Choroid plexus epithelial cell (primary cell): Measurements from ENCODE around the gene HOXD4.

ENCODE experiments used
- DNase-seq: peaks from one replicate; pipeline ENCODE4 v3.0.0-alpha.2; 2010; ENCODE audit warnings: low read depth
- H3K4me3 ChIP-seq: 2 replicates; pipeline ENCODE4 v1.5.1; 2011; ENCODE audit warnings: low read depth, mild to moderate bottlenecking, control low read depth, low read length, moderate library complexity
- TF ChIP-seq, protein P1 (sequence below): conservative IDR thresholded peaks from 2 replicates; pipeline ENCODE4 v1.5.1; 2011; ENCODE audit warnings: low read depth, mild to moderate bottlenecking, control low read depth, inconsistent platforms, low read length, moderate library complexity

HOXD4 gene

DNA sequence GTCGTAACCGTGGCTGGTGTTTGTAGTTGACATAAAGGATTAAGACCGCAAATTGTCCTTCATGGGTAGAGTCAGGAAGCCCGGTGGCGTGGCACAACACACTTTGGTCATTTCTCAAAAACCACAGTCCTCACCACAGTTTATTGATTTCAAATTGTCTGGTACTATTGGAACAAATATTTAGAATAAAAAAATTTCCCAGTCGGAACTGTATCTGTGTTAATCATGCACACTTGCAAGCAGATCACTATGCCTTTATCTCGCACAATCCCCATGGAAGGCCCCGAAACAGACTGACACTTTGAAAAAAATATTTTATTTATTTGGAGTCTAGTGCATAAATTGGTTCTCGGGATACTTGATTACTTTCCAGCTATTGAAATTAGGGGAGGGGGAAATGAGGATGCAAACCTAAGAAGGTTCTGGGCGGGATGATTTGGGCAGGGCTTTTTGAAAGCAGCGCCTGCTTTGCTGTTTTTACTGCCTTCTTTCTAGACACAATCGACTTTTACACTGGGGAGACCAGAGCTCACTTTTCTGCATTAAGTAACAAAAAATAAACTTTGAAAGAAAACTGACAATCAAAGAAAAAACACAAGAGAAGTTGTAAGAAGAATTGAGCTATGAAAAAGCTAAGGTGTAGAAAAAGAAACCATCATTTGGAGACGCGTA is 21.7 kb downstream of the HOXD4 start:
- H3K4me3 ChIP-seq = no peak overlapping the region
- TF ChIP-seq, protein P1, sequence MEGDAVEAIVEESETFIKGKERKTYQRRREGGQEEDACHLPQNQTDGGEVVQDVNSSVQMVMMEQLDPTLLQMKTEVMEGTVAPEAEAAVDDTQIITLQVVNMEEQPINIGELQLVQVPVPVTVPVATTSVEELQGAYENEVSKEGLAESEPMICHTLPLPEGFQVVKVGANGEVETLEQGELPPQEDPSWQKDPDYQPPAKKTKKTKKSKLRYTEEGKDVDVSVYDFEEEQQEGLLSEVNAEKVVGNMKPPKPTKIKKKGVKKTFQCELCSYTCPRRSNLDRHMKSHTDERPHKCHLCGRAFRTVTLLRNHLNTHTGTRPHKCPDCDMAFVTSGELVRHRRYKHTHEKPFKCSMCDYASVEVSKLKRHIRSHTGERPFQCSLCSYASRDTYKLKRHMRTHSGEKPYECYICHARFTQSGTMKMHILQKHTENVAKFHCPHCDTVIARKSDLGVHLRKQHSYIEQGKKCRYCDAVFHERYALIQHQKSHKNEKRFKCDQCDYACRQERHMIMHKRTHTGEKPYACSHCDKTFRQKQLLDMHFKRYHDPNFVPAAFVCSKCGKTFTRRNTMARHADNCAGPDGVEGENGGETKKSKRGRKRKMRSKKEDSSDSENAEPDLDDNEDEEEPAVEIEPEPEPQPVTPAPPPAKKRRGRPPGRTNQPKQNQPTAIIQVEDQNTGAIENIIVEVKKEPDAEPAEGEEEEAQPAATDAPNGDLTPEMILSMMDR = no peak
- no peak for DNase-seq

GRCh38 chr2:176173567-176174381 is 22.4 kb downstream of the HOXD4 start:
- TF ChIP-seq, protein P1 = no peak

DNA sequence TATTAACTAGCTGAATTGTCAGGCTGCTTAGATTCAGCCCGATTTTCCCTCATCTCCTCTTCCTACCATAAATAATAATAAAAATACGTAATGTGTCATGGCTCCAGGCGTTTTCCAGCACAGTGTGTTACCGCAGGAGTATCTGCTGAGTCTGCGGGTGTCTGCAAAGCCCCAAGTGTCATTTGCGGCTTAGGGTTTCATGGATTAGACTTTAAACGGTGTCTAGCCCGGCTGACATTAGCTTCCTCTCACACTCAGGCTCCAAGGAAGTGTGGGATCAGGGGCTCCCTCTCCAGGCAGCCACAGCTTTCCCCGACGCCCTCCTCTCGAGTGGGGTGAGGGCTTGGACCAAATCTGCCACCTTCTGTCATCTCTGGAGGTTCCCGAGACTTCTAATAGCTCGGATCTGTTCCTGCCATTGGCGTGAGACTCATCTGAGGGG is 23.1 kb downstream of the HOXD4 start:
- DNase-seq = no peak
- H3K4me3 ChIP-seq = no peak overlapping the region
- TF ChIP-seq, protein P1 = no peak

More at GRCh38 chr2:176173567-176174381, 22.4 kb downstream of the HOXD4 start:
- no peak for DNase-seq
- H3K4me3 ChIP-seq = no peak overlapping the region

GRCh38 chr2:176174824-176175708 is 23.7 kb downstream of the HOXD4 start:
- DNase-seq = no peak
- TF ChIP-seq, protein P1 = no peak
- H3K4me3 ChIP-seq = no peak overlapping the region

- DNase-seq = no peak
These were observed 24.6 kb downstream of the HOXD4 start for GRCh38 chr2:176175709-176176607.

More at GRCh38 chr2:176175709-176176607, 24.6 kb downstream of the HOXD4 start:
- TF ChIP-seq, protein P1 = no peak
- H3K4me3 ChIP-seq = no peak overlapping the region
